GM23338 (cell line): ENCODE measurements around the gene SH3RF2. TPM values are rescaled to one million over a fixed set of nuclear protein-coding genes. Genes with fewer than 3 reads are reported as not detected.

Experiments used
- ATAC-seq: fragments of 200-7000 bp; cut with Tn5 transposase; 3 replicates; pipeline ENCODE4 v1.9.1; 2020
- DNase-seq: peaks from one replicate; pipeline ENCODE4 v3.0.0-alpha.2; 2015; ENCODE audit warnings: low spot score
- H2AFZ ChIP-seq: fragments of 200-600 bp; sonication (generic); 2 replicates; pipeline ENCODE4 v1.8.0; 2016; ENCODE audit warnings: antibody characterized with exemption, mild to moderate bottlenecking, moderate library complexity
- H3F3A ChIP-seq: fragments of 200-600 bp; sonication (generic); replicated peaks from 2 replicates; pipeline ENCODE4 v1.8.0; 2017; ENCODE audit warnings: antibody characterized with exemption, mixed run types, low read depth
- H3K27ac ChIP-seq: fragments of 200-600 bp; sonication (generic); 2 replicates; pipeline ENCODE4 v1.6.1; 2016; ENCODE audit warnings: low read depth
- H3K27me3 ChIP-seq: fragments of 200-600 bp; sonication (generic); 2 replicates; pipeline ENCODE4 v1.8.0; 2016; ENCODE audit warnings: mild to moderate bottlenecking, mixed run types, moderate library complexity; ENCODE audit not compliant: insufficient read depth
- H3K36me3 ChIP-seq: fragments of 200-600 bp; sonication (generic); 2 replicates; pipeline ENCODE4 v1.8.0; 2016; ENCODE audit warnings: mild to moderate bottlenecking; ENCODE audit not compliant: insufficient read depth
- H3K4me1 ChIP-seq: fragments of 200-600 bp; sonication (generic); 2 replicates; pipeline ENCODE4 v1.8.0; 2016; ENCODE audit warnings: mild to moderate bottlenecking, moderate library complexity; ENCODE audit not compliant: insufficient read depth
- H3K4me2 ChIP-seq: fragments of 200-600 bp; sonication (generic); 2 replicates; pipeline ENCODE4 v1.7.1; 2017; ENCODE audit warnings: mixed run types
- H3K4me3 ChIP-seq: fragments of 200-600 bp; sonication (generic); 2 replicates; pipeline ENCODE4 v1.6.1; 2016; ENCODE audit warnings: mixed run types
- H3K79me2 ChIP-seq: fragments of 200-600 bp; sonication (generic); replicated peaks from 2 replicates; pipeline ENCODE4 v1.8.0; 2017; ENCODE audit warnings: mild to moderate bottlenecking; ENCODE audit not compliant: insufficient read depth
- H3K9me2 ChIP-seq: fragments of 200-600 bp; sonication (generic); 2 replicates; pipeline ENCODE4 v1.8.0; 2017; ENCODE audit not compliant: insufficient read depth
- H4K20me1 ChIP-seq: fragments of 200-600 bp; sonication (generic); replicated peaks from 2 replicates; pipeline ENCODE4 v1.8.0; 2017; ENCODE audit warnings: mild to moderate bottlenecking; ENCODE audit not compliant: insufficient read depth
- H3K27ac Mint-ChIP-seq: 2 replicates; pipeline ENCODE4 v1.8.0; 2020; ENCODE audit warnings: inconsistent platforms, mild to moderate bottlenecking, moderate library complexity, mixed read lengths
- H3K27me3 Mint-ChIP-seq: 3 replicates; pipeline ENCODE4 v1.8.0; 2022; ENCODE audit warnings: low read depth, mild to moderate bottlenecking, moderate library complexity, mixed read lengths, inconsistent platforms; ENCODE audit not compliant: insufficient read depth, poor library complexity
- H3K36me3 Mint-ChIP-seq: 3 replicates; pipeline ENCODE4 v1.8.0; 2021; ENCODE audit warnings: low read depth, mild to moderate bottlenecking, inconsistent platforms, moderate library complexity, mixed read lengths
- H3K4me1 Mint-ChIP-seq: 3 replicates; pipeline ENCODE4 v1.8.0; 2020; ENCODE audit warnings: mild to moderate bottlenecking, inconsistent platforms, mixed read lengths
- H3K4me3 Mint-ChIP-seq: 3 replicates; pipeline ENCODE4 v1.8.0; 2021; ENCODE audit warnings: moderate library complexity, mild to moderate bottlenecking, inconsistent platforms, mixed read lengths
- H3K9me3 Mint-ChIP-seq: 3 replicates; pipeline ENCODE4 v1.8.0; 2020; ENCODE audit warnings: moderate library complexity, mild to moderate bottlenecking, inconsistent platforms, mixed read lengths
- CREB1 ChIP-seq: fragments of 250-450 bp; sonication (Bioruptor Pico); IDR thresholded peaks from 2 replicates; pipeline ENCODE4 v1.5.0; 2020; ENCODE audit warnings: low read depth, mild to moderate bottlenecking, moderate library complexity
- CTCF ChIP-seq, 2 experiments: fragments of 200-600 bp in 1 of 2; sonication (generic) in 1 of 2; conservative IDR thresholded peaks; 2 replicates each; pipeline versions ENCODE4 v1.5.1 to v1.6.1; 2016 to 2017; ENCODE audit warnings: antibody characterized with exemption in 2 of 2, low read depth in 2 of 2, mild to moderate bottlenecking in 2 of 2, moderate library complexity in 1 of 2
- ETS1 ChIP-seq: IDR thresholded peaks from 2 replicates; pipeline ENCODE4 v1.6.1; 2016; ENCODE audit warnings: antibody characterized with exemption
- EZH2 ChIP-seq: fragments of 200-600 bp; sonication (generic); IDR thresholded peaks from one replicate; pipeline ENCODE4 v1.8.0; 2017; ENCODE audit warnings: antibody characterized with exemption, mild to moderate bottlenecking, low read depth; ENCODE audit not compliant: unreplicated experiment
- EZH2phosphoT487 ChIP-seq: fragments of 200-600 bp; sonication (generic); IDR thresholded peaks from one replicate; pipeline ENCODE4 v1.8.1; 2018; ENCODE audit warnings: antibody characterized with exemption; ENCODE audit not compliant: unreplicated experiment
- JUNB ChIP-seq: IDR thresholded peaks from one replicate; pipeline ENCODE4 v1.6.1; 2016; ENCODE audit warnings: antibody characterized with exemption; ENCODE audit not compliant: unreplicated experiment
- NANOG ChIP-seq: IDR thresholded peaks from 2 replicates; pipeline ENCODE4 v1.6.1; 2016; ENCODE audit warnings: antibody characterized with exemption, borderline replicate concordance
- POLR2AphosphoS5 ChIP-seq: IDR thresholded peaks from 2 replicates; pipeline ENCODE4 v1.6.1; 2016; ENCODE audit warnings: antibody characterized with exemption, low read depth
- REST ChIP-seq: IDR thresholded peaks from one replicate; pipeline ENCODE4 v1.6.1; 2018; ENCODE audit warnings: antibody characterized with exemption; ENCODE audit not compliant: unreplicated experiment
- STAT1 ChIP-seq: IDR thresholded peaks from one replicate; pipeline ENCODE4 v1.6.1; 2016; ENCODE audit warnings: antibody characterized with exemption; ENCODE audit not compliant: unreplicated experiment
- ZNF114 ChIP-seq: fragments of 250-450 bp; sonication (Bioruptor Pico); IDR thresholded peaks from 2 replicates; pipeline ENCODE4 v1.5.0; 2020; ENCODE audit warnings: mild to moderate bottlenecking, moderate library complexity
- ZNF331 ChIP-seq: fragments of 250-450 bp; sonication (Bioruptor Pico); IDR thresholded peaks from 2 replicates; pipeline ENCODE4 v1.5.0; 2020; ENCODE audit warnings: low read depth, mild to moderate bottlenecking, moderate library complexity
- ZNF462 ChIP-seq: fragments of 250-450 bp; sonication (Bioruptor Pico); IDR thresholded peaks from 2 replicates; pipeline ENCODE4 v1.5.0; 2020; ENCODE audit warnings: mild to moderate bottlenecking, moderate library complexity
- polyA plus RNA-seq: library from polyadenylated mRNA; unstranded; fragments of >200 nt; fragmentation: Nextera tagmentation; extraction: Ambion mirVana; gene quantifications from 2 replicates; pipeline ENCODE4 v1.2.1, GENCODE V29; 2016
- total RNA-seq: library from RNA; depleted of rRNA; stranded (reverse); fragments of >200 nt; shearing (Covaris generic); gene quantifications from 2 replicates; pipeline ENCODE4 v1.2.3, GENCODE V29; 2014

Gene SH3RF2
- total and polyA plus RNA-seq, 2 experiments from 2014 or later: 1.7 to 2.4 TPM

GRCh38 chr5:145903867-145904266 is 32.5 kb upstream of the SH3RF2 start:
- H3F3A ChIP-seq: no peaks in the 10 kb centered on the region
- H3K27me3 ChIP-seq: no peaks in the 10 kb centered on the region
- DNase-seq (no peak), ATAC-seq (no peak)
- peaks cover 3% of the 10 kb centered on the region for H3K27me3 Mint-ChIP-seq
- no peak overlapping the region for H3K27ac ChIP-seq
- H3K4me1 ChIP-seq: 0 out of 2 replicates have a peak, but pooled peaks cover 5% of the 10 kb centered on the region
- peaks cover 4% of the 10 kb centered on the region for H3K4me1 Mint-ChIP-seq
- no peak overlapping the region for H3K4me2 ChIP-seq
- H4K20me1 ChIP-seq: no peaks in the 10 kb centered on the region
- H3K27ac Mint-ChIP-seq: no peak overlapping the region
- H3K79me2 ChIP-seq: no peaks in the 10 kb centered on the region
- H3K4me3 ChIP-seq: no peak overlapping the region
- peaks cover 4% of the 10 kb centered on the region; the same call in 2 of the 3 replicates for H3K36me3 Mint-ChIP-seq
- H3K4me3 Mint-ChIP-seq: no peak overlapping the region
- no peak for TF ChIP-seq REST
- TF ChIP-seq ZNF462 (CRISPR knock-in tag): no peak
- no peak for TF ChIP-seq JUNB
- TF ChIP-seq ZNF331 (CRISPR knock-in tag): no peak
- TF ChIP-seq NANOG: no peak
- TF ChIP-seq ETS1: no peak
- TF ChIP-seq EZH2: no peak
- TF ChIP-seq CREB1 (CRISPR knock-in tag): no peak
- no peak for TF ChIP-seq CTCF (conservative IDR thresholded peaks at IDR 0.05; ENCODE audit: low read depth in 2 of 2)
- no peak for TF ChIP-seq STAT1
- no peak for TF ChIP-seq ZNF114 (CRISPR knock-in tag)
- TF ChIP-seq POLR2AphosphoS5: no peak
- TF ChIP-seq EZH2phosphoT487: no peak
- 0 out of 2 replicates have a peak, but pooled peaks cover 4% of the 10 kb centered on the region for H3K9me2 ChIP-seq
- no peaks in the 10 kb centered on the region for H3K36me3 ChIP-seq
- H3K9me3 Mint-ChIP-seq: peaks cover 8% of the 10 kb centered on the region; the same call in 2 of the 3 replicates
- no peak overlapping the region for H2AFZ ChIP-seq
